Measurements from ENCODE around the gene TTBK2. TPM values are rescaled to one million over a fixed set of nuclear protein-coding genes. Genes with fewer than 3 reads are reported as not detected.

TTBK2 gene
- total RNA-seq, 2 experiments from 2014 or later, result 9.9 to 11.9 TPM

DNA sequence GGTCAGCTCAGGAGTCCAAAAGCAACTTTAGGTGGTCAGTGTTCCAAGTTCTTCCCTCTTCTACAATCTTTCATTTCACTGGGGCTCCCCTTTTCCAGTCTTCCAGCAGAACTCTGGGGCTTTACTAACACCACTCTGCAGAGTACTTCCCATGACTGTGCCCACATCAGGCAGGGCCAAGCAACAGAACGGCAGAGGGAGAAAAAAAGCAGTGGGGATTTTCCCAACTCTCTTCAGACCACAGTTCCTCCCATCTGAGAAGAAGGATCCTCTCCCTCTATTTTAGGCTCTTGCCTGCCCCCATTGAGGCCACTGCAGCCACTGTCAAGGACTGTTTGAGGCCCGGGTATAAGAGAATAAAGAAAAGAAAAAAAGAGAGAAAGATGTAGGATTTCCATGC, 70.7 kb downstream of the TTBK2 start:
- Mint-ChIP-seq H3K27me3 (no peaks in the 10 kb centered on the region), H3K9me3 (no peaks in the 10 kb centered on the region), H3K4me3 (no peak overlapping the region), H3K4me1 (ENCODE audit: low read depth) (no peaks in the 10 kb centered on the region), H3K27ac (no peak overlapping the region), H3K36me3 (ENCODE audit: low read depth) (no peaks in the 10 kb centered on the region)
- DNase-seq (no peak), ATAC-seq (no peak)
- CTCF ChIA-PET, result no interaction called here
- intact Hi-C loops (cut with micrococcal nuclease), result loop anchor here (10.0 kb wide), 1 partner anchor 345 kb away; no protein-coding TSS in a partner anchor
- TF ChIP-seq, protein P1, sequence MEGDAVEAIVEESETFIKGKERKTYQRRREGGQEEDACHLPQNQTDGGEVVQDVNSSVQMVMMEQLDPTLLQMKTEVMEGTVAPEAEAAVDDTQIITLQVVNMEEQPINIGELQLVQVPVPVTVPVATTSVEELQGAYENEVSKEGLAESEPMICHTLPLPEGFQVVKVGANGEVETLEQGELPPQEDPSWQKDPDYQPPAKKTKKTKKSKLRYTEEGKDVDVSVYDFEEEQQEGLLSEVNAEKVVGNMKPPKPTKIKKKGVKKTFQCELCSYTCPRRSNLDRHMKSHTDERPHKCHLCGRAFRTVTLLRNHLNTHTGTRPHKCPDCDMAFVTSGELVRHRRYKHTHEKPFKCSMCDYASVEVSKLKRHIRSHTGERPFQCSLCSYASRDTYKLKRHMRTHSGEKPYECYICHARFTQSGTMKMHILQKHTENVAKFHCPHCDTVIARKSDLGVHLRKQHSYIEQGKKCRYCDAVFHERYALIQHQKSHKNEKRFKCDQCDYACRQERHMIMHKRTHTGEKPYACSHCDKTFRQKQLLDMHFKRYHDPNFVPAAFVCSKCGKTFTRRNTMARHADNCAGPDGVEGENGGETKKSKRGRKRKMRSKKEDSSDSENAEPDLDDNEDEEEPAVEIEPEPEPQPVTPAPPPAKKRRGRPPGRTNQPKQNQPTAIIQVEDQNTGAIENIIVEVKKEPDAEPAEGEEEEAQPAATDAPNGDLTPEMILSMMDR (IDR thresholded peaks at IDR 0.05), result no peak
- POLR2A ChIA-PET, result no interaction called here

DNA sequence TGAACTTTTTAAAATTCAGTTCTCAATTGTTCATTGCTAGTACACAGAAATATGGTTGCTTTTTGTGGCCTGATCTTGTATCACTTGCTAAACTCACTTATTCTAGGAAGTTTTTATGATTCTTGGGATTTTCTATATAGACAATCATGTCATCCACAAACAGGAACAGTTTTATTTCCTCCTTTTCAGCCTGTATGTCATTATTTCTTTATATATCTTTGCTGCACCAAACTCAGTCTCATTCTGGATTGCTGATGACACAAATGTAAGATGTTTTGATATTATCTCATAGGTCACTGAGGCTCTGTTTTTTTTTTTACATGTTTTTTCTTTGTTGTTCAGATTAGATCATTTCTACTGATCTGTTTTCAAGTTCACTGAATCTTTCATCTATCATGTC, 71.7 kb downstream of the TTBK2 start:
- no peak overlapping the region for H3K4me3 Mint-ChIP-seq
- ATAC-seq (no peak), DNase-seq (no peak)
- no peaks in the 10 kb centered on the region for H3K27me3 Mint-ChIP-seq
- CTCF ChIA-PET, result no interaction called here
- H3K9me3 Mint-ChIP-seq, result no peaks in the 10 kb centered on the region
- POLR2A ChIA-PET, result no interaction called here
- intact Hi-C loops (cut with micrococcal nuclease), result loop anchor here (10.0 kb wide), 1 partner anchor 344 kb away; no protein-coding TSS in a partner anchor
- H3K4me1 Mint-ChIP-seq (ENCODE audit: low read depth), result no peaks in the 10 kb centered on the region
- TF ChIP-seq, protein P1 (IDR thresholded peaks at IDR 0.05), result no peak
- H3K36me3 Mint-ChIP-seq (ENCODE audit: low read depth), result no peaks in the 10 kb centered on the region
- H3K27ac Mint-ChIP-seq, result no peak overlapping the region

DNA sequence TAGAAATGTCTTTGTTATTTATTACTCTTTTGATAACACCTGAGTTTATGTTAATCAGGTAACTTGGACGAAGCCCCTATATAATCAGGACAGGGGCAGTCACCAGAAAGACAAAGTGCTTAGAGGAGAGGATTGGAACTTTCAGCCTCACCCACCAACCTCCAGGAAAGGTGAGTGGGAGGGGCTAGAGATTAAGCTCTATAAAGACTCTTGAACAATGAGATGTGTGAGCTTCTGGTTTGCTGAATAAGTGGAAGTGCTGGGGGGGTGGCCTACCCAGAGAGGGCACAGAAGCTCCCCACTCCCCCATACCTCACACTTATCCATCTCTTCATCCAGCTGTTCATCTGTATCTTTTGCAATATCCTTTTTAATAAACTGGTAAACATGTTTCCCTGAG, 73.9 kb downstream of the TTBK2 start:
- Mint-ChIP-seq H3K4me1 (ENCODE audit: low read depth) (no peaks in the 10 kb centered on the region), H3K36me3 (ENCODE audit: low read depth) (no peaks in the 10 kb centered on the region), H3K27ac (no peak overlapping the region), H3K4me3 (no peak overlapping the region), H3K9me3 (no peaks in the 10 kb centered on the region), H3K27me3 (no peaks in the 10 kb centered on the region)
- TF ChIP-seq, protein P1 (IDR thresholded peaks at IDR 0.05), result no peak
- ChIA-PET CTCF (interaction anchor here (1.3 kb wide), 1 partner anchor 439 kb away, joined by 3 read pairs; no protein-coding TSS in a partner anchor), POLR2A (no interaction called here)
- DNase-seq, result no peak
- ATAC-seq, result no peak
- intact Hi-C loops (cut with micrococcal nuclease), result loop anchor here (10.0 kb wide), 1 partner anchor 342 kb away; no protein-coding TSS in a partner anchor

DNA sequence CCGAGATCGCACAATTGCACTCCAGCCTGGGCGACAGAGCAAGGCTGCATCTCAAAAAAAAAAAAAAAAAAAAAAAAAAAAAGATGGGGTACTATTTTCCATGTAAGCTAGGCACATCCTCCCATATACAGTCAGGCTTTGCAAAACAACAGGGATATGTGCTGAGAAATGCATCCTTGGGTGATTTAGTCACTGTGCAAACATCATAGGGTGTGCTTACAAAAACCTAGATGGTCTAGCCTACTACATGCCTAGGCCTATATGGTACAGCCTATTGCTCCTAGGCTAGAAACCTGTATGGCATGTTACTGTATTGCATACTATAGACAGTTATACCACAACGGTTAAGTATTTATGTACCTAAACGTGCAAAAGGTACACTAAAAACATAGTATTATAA, 75.0 kb downstream of the TTBK2 start:
- DNase-seq (no peak), ATAC-seq (no peak)
- H3K4me1 Mint-ChIP-seq (ENCODE audit: low read depth), result no peaks in the 10 kb centered on the region
- H3K27ac Mint-ChIP-seq, result no peak overlapping the region
- no peaks in the 10 kb centered on the region for H3K27me3 Mint-ChIP-seq
- TF ChIP-seq, protein P1 (IDR thresholded peaks at IDR 0.05), result no peak
- no peak overlapping the region for H3K4me3 Mint-ChIP-seq
- POLR2A ChIA-PET, result no interaction called here
- intact Hi-C loops (cut with micrococcal nuclease), result loop anchor here (10.0 kb wide), 1 partner anchor 341 kb away; no protein-coding TSS in a partner anchor
- no peaks in the 10 kb centered on the region for H3K36me3 Mint-ChIP-seq (ENCODE audit: low read depth)
- CTCF ChIA-PET, result no interaction called here
- H3K9me3 Mint-ChIP-seq, result no peaks in the 10 kb centered on the region

DNA sequence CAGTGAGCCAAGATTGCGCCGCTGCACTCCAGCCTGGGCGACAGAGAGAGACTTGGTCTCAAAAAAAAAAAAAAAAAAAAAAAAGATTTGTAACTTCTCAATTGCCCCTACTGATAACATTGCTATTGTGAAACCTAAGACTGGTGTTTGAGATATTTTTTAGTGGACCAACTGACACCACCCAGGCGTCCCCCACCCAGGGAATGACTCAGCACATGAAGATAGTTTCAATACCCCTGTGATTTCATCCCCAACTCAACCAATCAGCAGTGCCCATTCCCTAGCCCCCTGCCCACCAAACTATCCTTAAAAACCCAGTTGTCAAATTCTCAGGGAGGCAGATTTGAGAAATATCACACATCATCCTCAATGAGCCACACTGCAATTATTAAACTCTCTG, 76.9 kb downstream of the TTBK2 start:
- H3K36me3 Mint-ChIP-seq (ENCODE audit: low read depth), result peaks cover 2% of the 10 kb centered on the region
- ATAC-seq (no peak), DNase-seq (no peak)
- H3K27ac Mint-ChIP-seq, result no peak overlapping the region
- intact Hi-C loops (cut with micrococcal nuclease), result loop anchor here (10.0 kb wide), 1 partner anchor 339 kb away; no protein-coding TSS in a partner anchor
- no peak overlapping the region for H3K4me3 Mint-ChIP-seq
- POLR2A ChIA-PET, result no interaction called here
- H3K9me3 Mint-ChIP-seq, result no peaks in the 10 kb centered on the region
- CTCF ChIA-PET, result no interaction called here
- H3K4me1 Mint-ChIP-seq (ENCODE audit: low read depth), result no peaks in the 10 kb centered on the region
- TF ChIP-seq, protein P1 (IDR thresholded peaks at IDR 0.05), result no peak
- H3K27me3 Mint-ChIP-seq, result no peaks in the 10 kb centered on the region
